EL (cell line): ENCODE data around the gene MICAL2.
"Not testable (repeated sequence)": the region's sequence is repeated elsewhere in the genome, so short reads cannot be mapped to it uniquely, and the experiment has no call there.

Experiments
- DNase-seq: peaks from one replicate; pipeline ENCODE4 v3.0.0-alpha.2; 2016

Gene MICAL2

GRCh38 chr11:12137938-12138731 is 27.7 kb downstream of the MICAL2 start:
- peak; percentile 93 for DNase-seq

- peak; percentile 56 for DNase-seq
Observed at GRCh38 chr11:12139144-12139881, 28.9 kb downstream of the MICAL2 start.

GRCh38 chr11:12140186-12140793 is 29.9 kb downstream of the MICAL2 start:
- no peak for DNase-seq

GRCh38 chr11:12141283-12141682 is 30.9 kb downstream of the MICAL2 start:
- no peak for DNase-seq

GRCh38 chr11:12142176-12142575 is 31.8 kb downstream of the MICAL2 start:
- no peak for DNase-seq

- DNase-seq: no peak
Observed at GRCh38 chr11:12142909-12143308, 32.5 kb downstream of the MICAL2 start.

- DNase-seq: no peak
Observed at GRCh38 chr11:12143461-12144258, 33.3 kb downstream of the MICAL2 start.

GRCh38 chr11:12144330-12145174 is 34.2 kb downstream of the MICAL2 start:
- DNase-seq: no peak

GRCh38 chr11:12146678-12147077 is 36.3 kb downstream of the MICAL2 start:
- DNase-seq: not testable (repeated sequence)

- DNase-seq: no peak
Observed at GRCh38 chr11:12147827-12148226, 37.4 kb downstream of the MICAL2 start.

GRCh38 chr11:12148466-12148865 is 38.1 kb downstream of the MICAL2 start:
- no peak for DNase-seq

GRCh38 chr11:12148882-12149281 is 38.5 kb downstream of the MICAL2 start:
- DNase-seq: no peak

- no peak for DNase-seq
Observed at GRCh38 chr11:12149672-12150225, 39.4 kb downstream of the MICAL2 start.

- DNase-seq: peak; percentile 90
Observed at GRCh38 chr11:12150831-12151382, 40.5 kb downstream of the MICAL2 start.

GRCh38 chr11:12152321-12152720 is 41.9 kb downstream of the MICAL2 start:
- DNase-seq: no peak

- DNase-seq: no peak
Observed at GRCh38 chr11:12154871-12155668, 44.7 kb downstream of the MICAL2 start.

GRCh38 chr11:12155696-12156095 is 45.3 kb downstream of the MICAL2 start:
- no peak for DNase-seq

GRCh38 chr11:12156301-12157140 is 46.1 kb downstream of the MICAL2 start:
- DNase-seq: no peak

GRCh38 chr11:12157241-12157661 is 46.9 kb downstream of the MICAL2 start:
- peak; percentile 62 for DNase-seq
